ENCODE data around the gene FAM117A. TPM values are rescaled to one million over a fixed set of nuclear protein-coding genes. Genes with fewer than 3 reads are reported as not detected.
"Not testable (repeated sequence)": the region's sequence is repeated elsewhere in the genome, so short reads cannot be mapped to it uniquely, and the experiment has no call there.

Gene FAM117A
- total and polyA plus RNA-seq, 2 donors, result 6.2 to 33.1 TPM

DNA sequence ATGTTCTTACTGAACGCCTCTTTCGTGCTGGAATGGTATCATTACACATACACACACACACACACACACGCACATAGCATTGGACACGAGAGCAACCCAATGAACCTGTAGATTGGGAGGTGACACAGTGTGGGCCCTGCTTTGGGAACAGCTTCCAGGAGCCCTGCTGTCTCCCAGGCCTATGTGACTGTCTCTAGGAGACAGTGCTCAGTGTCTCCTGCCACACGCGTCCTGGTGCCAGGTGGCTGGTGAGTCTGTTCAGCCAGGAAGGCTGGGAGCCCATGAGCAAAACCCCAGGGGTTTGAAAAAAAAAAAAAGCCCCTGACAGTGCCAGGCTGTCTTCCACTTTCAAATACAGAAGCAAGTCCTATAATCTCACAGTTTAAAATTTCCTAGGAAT is 83.6 kb downstream of the FAM117A start:
- 74% methylated on average over 6 of the region's 6 CpGs for WGBS
- Histone ChIP-seq H3K36me3 (ENCODE audit: insufficient read depth) (no peaks in the 10 kb centered on the region), H3K4me3 (ENCODE audit: low read depth, low read length) (no peak overlapping the region), H3K27ac (ENCODE audit: low read depth) (no peak overlapping the region), H3K4me1 (ENCODE audit: insufficient read depth) (no peaks in the 10 kb centered on the region)
- DNase-seq (ENCODE audit: extremely low spot score), result no peak

DNA sequence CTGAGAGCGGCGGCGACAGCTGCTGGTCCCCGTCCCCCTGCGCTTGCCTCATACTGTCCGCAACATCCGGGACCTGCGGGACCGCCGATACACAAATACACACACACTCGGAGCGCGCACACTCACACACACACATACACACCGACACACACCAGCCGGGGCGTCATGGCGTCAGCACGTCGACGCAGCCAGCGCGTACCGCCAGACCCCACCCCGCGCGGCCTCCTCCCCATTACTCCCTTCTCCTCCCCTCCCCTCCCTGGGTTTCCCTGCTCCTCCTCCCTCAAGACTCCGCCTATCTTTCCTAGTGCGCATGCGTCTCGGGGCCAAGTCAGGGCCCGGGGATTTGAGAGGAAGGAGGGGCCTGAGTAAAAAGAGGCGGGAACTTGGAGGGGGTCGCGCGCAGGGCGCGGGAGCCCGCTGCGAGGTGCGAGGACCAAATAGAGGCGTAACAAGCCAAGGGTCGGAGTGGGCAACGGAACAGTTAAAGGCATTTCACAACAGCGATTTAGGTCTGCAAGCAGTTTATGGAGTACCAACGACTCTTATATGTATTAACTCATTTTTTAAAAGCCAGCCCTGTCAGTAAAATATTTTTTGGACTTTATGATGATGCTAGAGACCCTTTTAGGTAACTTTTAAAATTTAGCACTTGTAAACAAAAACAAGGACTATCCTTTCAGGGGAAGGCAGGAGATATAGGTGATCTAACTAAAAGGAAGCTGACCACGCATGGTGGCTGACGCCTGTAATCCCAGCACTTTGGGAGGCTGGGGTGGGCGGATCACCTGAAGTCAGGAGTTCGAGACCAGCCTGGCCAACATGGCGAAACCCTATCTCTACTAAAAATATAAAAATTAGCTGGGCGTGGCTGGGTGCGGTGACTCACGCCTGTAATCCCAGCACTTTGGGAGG is 85.7 kb downstream of the FAM117A start, which contains the start of gene SPOP:
SPOP (minus strand) TSS at position 165 of the 915 bp plus-strand sequence. CDS start 55,287 bp downstream, outside the sequence.
- WGBS, result 15% methylated on average over 53 of the region's 53 CpGs
- peak within 1 kb of the TSS; percentile 62 for H3K4me3 ChIP-seq (ENCODE audit: low read depth, low read length)
- peaks cover 2% of the 10 kb centered on the region for H3K36me3 ChIP-seq (ENCODE audit: insufficient read depth)
- peak within 1 kb of the TSS; percentile 94 for H3K27ac ChIP-seq (ENCODE audit: low read depth)
- peak; percentile 99 for DNase-seq (ENCODE audit: extremely low spot score)
- H3K4me1 ChIP-seq (ENCODE audit: insufficient read depth), result no peaks in the 10 kb centered on the region

DNA sequence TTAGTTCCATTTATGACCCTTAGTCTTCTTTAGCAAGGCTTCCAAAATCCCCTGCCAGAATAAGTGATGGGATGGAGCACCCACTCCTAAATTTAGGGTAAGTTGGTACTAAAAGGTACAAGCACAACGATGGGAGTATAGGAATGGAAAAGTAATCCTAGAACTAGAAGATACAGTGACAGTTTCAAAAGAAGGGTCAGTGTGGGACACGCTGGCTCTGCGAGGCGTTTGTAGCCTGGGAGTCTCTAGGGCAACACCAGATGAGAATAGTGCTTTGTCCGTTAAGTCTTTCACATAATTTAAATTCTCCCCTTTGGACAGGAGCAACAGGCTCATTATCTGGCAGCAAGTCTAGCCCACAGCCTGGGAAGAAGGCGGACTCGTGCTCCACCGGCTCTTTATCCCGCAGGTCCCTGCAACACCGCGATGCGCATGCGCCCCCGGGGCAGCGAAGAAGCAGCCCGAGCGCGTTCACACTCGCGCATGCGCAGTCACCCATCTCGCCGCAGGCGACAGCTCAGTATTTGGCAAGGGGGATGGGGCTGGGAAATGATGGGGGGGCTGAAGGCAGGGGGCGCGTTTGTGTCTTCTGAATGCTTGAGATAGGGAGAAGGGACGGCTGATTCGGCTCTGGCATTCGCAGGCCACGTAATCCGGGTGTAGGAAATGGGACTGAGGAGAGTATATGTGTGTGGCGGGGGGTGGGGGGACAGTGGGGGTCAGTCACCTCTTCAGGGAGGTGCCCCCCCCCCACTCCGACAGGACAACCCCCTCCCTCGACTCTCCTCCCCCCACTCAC is 86.6 kb downstream of the FAM117A start:
- Histone ChIP-seq H3K4me3 (ENCODE audit: low read depth, low read length) (peak overlapping the region; percentile 62), H3K36me3 (ENCODE audit: insufficient read depth) (peaks cover 2% of the 10 kb centered on the region), H3K4me1 (ENCODE audit: insufficient read depth) (no peaks in the 10 kb centered on the region), H3K27ac (ENCODE audit: low read depth) (peak overlapping the region; percentile 94)
- DNase-seq (ENCODE audit: extremely low spot score), result peak; percentile 87
- WGBS, result under 1% methylated on average over 34 of the region's 34 CpGs

DNA sequence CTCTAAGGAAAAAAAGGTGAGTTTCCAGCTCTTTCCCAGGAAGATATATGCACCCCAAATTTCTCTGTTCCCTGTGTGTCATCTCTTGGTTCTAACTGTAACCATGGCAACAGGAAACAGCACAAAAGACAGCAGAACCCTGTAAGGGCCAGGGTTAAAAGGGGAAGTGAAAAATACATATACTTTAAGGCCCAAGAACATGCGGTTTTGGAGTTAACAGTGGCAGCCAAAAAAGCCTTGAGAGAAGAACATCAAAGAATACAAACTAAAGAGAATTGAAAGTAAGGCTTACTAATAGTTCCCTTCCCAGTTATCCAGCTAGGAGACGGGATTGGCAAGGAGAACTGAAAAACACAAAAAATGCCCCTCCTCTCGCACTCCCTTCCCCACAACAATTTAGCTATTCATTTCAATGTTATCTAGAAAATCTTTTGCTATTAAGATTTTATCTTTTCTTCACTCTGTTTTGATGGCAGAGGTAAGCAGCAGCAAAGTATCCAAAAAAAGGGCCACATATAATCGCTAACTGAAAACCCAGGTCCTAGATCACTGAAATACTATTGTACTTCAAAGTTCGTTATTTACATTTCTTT is 87.6 kb downstream of the FAM117A start:
- Histone ChIP-seq H3K27ac (ENCODE audit: low read depth) (no peak overlapping the region), H3K36me3 (ENCODE audit: insufficient read depth) (peaks cover 2% of the 10 kb centered on the region), H3K4me1 (ENCODE audit: insufficient read depth) (no peaks in the 10 kb centered on the region), H3K4me3 (ENCODE audit: low read depth, low read length) (peak overlapping the region; percentile 62)
- 26% methylated on average over 5 of the region's 5 CpGs for WGBS
- no peak for DNase-seq (ENCODE audit: extremely low spot score)

DNA sequence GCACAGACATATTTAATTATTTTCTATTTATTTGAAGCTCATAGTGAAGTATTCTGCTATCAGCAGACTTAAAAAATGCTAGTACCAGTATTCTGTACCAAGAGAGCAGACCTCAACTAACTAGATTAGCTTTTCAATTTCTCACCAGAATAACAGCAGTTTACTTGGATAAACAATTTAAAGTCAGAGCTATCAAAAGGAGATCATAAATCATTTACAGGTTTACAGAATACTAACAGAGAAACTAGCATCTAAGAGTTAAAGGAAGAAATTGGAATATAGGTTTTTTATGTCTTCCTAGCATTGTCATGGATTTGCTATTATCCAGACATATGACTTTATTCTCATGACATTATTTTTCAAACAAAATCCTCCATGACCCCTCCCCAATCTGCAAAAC is 89.4 kb downstream of the FAM117A start:
- Histone ChIP-seq H3K27ac (ENCODE audit: low read depth) (no peak overlapping the region), H3K36me3 (ENCODE audit: insufficient read depth) (peaks cover 2% of the 10 kb centered on the region), H3K4me1 (ENCODE audit: insufficient read depth) (no peaks in the 10 kb centered on the region), H3K4me3 (ENCODE audit: low read depth, low read length) (no peak overlapping the region)
- no peak for DNase-seq (ENCODE audit: extremely low spot score)

DNA sequence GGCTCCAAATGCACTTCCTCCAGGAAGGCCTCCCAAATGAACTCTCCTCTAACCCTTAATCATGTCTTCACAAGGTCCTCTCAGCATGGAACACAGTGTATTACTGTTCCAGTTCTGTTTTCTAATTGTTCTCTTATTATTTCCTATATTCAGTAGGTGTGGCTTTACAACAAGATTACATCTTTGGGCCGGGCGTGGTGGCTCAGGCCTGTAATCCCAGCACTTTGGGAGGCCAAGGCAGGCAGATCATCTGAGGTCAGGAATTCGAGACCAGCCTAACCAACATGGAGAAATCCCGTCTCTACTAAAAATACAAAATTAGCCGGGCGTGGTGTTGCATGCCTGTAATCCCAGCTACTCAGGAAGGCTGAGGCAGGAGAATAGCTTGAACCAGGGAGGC is 90.3 kb downstream of the FAM117A start:
- 86% methylated on average over 6 of the region's 6 CpGs for WGBS
- not testable (repeated sequence) for H3K4me3 ChIP-seq (ENCODE audit: low read depth, low read length); H3K36me3 ChIP-seq (ENCODE audit: insufficient read depth); DNase-seq (ENCODE audit: extremely low spot score); H3K27ac ChIP-seq (ENCODE audit: low read depth); H3K4me1 ChIP-seq (ENCODE audit: insufficient read depth)

DNA sequence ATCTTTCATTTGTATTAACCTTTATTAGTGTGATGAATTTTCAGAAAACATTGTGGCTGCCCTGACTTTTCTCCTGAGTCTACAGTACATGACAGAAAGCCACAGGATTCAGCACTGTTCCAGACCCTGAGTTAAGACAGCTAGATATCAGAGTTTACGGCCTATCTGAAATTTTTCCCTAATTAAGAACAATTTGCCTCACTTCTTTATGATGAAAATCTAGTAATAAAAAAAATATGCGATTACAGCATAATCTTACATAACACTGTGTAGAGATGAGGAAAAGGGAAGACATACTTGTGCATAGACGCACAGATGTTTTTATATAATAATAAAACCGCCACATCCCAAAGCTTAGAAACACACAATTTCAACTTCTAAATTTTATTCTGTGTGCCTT is 93.3 kb downstream of the FAM117A start:
- H3K36me3 ChIP-seq (ENCODE audit: insufficient read depth), result peaks cover 2% of the 10 kb centered on the region
- WGBS, result 43% methylated on average over 4 of the region's 4 CpGs
- no peak for DNase-seq (ENCODE audit: extremely low spot score)
- no peak overlapping the region for H3K4me3 ChIP-seq (ENCODE audit: low read depth, low read length)
- no peaks in the 10 kb centered on the region for H3K4me1 ChIP-seq (ENCODE audit: insufficient read depth)
- no peak overlapping the region for H3K27ac ChIP-seq (ENCODE audit: low read depth)

DNA sequence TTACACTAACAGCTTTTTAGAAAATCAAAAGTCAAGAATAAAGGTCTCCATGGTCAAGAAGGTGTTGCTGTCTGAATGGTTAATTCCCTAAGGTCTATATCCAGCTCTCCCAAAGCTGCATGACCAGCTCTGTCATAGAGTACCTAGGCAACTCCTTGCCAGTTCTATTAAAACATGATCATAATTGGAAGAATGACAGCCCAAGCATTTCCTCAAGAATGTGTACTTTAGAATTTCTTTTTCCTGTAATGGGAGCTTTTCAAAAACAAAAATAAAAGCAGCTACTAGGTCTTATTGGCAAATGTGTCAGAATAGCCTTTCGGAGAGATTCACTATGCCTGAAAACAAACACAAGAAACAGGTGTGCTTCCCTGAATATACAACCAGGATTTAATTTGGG is 93.9 kb downstream of the FAM117A start:
- H3K27ac ChIP-seq (ENCODE audit: low read depth), result no peak overlapping the region
- no peak overlapping the region for H3K4me3 ChIP-seq (ENCODE audit: low read depth, low read length)
- peaks cover 2% of the 10 kb centered on the region for H3K36me3 ChIP-seq (ENCODE audit: insufficient read depth)
- no peaks in the 10 kb centered on the region for H3K4me1 ChIP-seq (ENCODE audit: insufficient read depth)
- WGBS, result 58% methylated on average over 1 of the region's 1 CpG
- no peak for DNase-seq (ENCODE audit: extremely low spot score)

DNA sequence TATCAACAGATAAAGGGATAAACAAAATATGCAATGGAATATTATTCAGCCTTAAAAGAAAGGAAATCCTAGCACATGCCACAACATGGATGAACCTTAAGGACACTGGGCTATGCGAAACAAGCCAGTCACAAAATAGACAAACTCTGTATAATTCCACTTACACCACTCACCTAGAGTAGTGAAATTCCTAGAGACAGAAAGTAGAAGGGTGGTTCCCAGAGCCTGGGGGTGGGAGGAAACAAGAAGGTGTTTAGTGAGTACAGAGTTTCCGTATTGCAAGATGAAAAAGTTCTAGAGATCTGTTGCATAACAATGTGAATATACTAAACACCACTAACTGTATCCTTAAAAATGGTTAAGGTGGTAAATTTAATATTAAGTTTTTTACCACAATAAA is 96.1 kb downstream of the FAM117A start:
- WGBS, result 83% methylated on average over 2 of the region's 2 CpGs
- Histone ChIP-seq H3K36me3 (ENCODE audit: insufficient read depth) (no peaks in the 10 kb centered on the region), H3K4me1 (ENCODE audit: insufficient read depth) (no peaks in the 10 kb centered on the region), H3K27ac (ENCODE audit: low read depth) (no peak overlapping the region), H3K4me3 (ENCODE audit: low read depth, low read length) (no peak overlapping the region)
- DNase-seq (ENCODE audit: extremely low spot score), result no peak

DNA sequence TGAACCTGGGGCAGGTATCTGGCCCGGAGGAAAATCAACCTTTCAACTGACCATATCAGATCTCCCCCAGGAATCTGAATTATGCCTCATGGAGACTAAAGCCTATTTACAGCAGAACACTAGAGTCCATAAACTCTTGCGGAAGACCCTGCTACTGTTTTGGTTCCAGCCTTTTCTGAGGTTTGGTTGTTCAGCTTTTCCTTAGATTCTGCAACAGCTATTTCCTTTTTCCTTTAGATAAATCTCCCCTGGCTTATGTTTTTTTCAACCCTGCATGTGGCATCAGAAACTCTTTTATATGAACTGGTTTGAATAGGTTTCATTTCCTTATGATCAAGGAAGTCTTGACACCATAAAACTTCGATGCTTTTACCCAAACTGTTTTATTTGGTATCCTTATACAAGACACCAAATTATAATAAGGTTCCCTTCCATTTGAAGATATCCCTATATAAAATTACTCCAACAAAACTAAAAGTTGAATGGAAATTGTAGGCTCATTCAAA is 99.2 kb downstream of the FAM117A start:
- 87% methylated on average over 3 of the region's 3 CpGs for WGBS
- H3K27ac ChIP-seq (ENCODE audit: low read depth), result no peak overlapping the region
- no peaks in the 10 kb centered on the region for H3K4me1 ChIP-seq (ENCODE audit: insufficient read depth)

More for the DNA sequence above, 99.2 kb downstream of the FAM117A start:
- no peak overlapping the region for H3K4me3 ChIP-seq (ENCODE audit: low read depth, low read length)
- H3K36me3 ChIP-seq (ENCODE audit: insufficient read depth), result no peaks in the 10 kb centered on the region
- DNase-seq (ENCODE audit: extremely low spot score), result no peak

Other genes starting within 250 kb of the FAM117A start
- gene NXPH3, start 188.3 kb downstream of the FAM117A start, total RNA-seq, result 1.6 TPM
- gene NXPH3, start 188.3 kb downstream of the FAM117A start, polyA plus RNA-seq, result 26.4 TPM
- 174 TPM for gene SPOP, start 86.0 kb downstream of the FAM117A start, total RNA-seq
- 92.4 TPM for gene SPOP, start 86.0 kb downstream of the FAM117A start, polyA plus RNA-seq
- gene SLC35B1, start 56.2 kb downstream of the FAM117A start, total RNA-seq, result 27.0 TPM
- 33.1 TPM for gene SLC35B1, start 56.2 kb downstream of the FAM117A start, polyA plus RNA-seq
- gene KAT7, start 24.6 kb upstream of the FAM117A start, total RNA-seq, result 58.7 TPM
- 32.3 TPM for gene KAT7, start 24.6 kb upstream of the FAM117A start, polyA plus RNA-seq
- gene TAC4, start 83.9 kb upstream of the FAM117A start, total RNA-seq, result 0.63 TPM
- gene TAC4, start 83.9 kb upstream of the FAM117A start, polyA plus RNA-seq, result not detected
- gene DLX4, start 205.1 kb upstream of the FAM117A start, total RNA-seq, result not detected
- gene DLX4, start 205.1 kb upstream of the FAM117A start, polyA plus RNA-seq, result 0.20 TPM
- not detected for gene DLX3, start 231.1 kb upstream of the FAM117A start, total RNA-seq
- gene DLX3, start 231.1 kb upstream of the FAM117A start, polyA plus RNA-seq, result 0.16 TPM